ENCODE measurements around the gene MRGPRX2. TPM values are rescaled to one million over a fixed set of nuclear protein-coding genes. Genes with fewer than 3 reads are reported as not detected.

Gene MRGPRX2
- total and polyA plus RNA-seq, 2 donors (not counting 3 experiments of a cell fraction or from before 2014, with no cell fraction given): not detected

GRCh38 chr11:19101796-19102520 is 41.4 kb upstream of the MRGPRX2 start:
- FAIRE-seq (peak; percentile 70), DNase-seq (ENCODE audit: low read depth, low spot score) (peak; percentile 28)
- H2AFZ ChIP-seq (ENCODE audit: low read depth, low read length): no peak overlapping the region
- no peaks in the 10 kb centered on the region for H3K9me3 ChIP-seq (replicated peaks; ENCODE audit: control insufficient read depth, insufficient read depth, low read length)
- no TSS peak for BruUV-seq (replicated peaks)
- TF ChIP-seq POLR2A (IDR thresholded peaks at IDR 0.05; ENCODE audit: low read depth, low read length) (no peak), FOS (IDR thresholded peaks at IDR 0.05; ENCODE audit: borderline replicate concordance, insufficient read depth, low read length) (no peak), GATA2 (IDR thresholded peaks at IDR 0.05; ENCODE audit: insufficient read depth, insufficient read length, low read depth, low read length) (no peak), POLR2AphosphoS5 (IDR thresholded peaks at IDR 0.05; ENCODE audit: insufficient read depth, low read depth, low read length) (no peak), CTCF (IDR thresholded peaks at IDR 0.05; ENCODE audit: extremely low read depth in 1 of 2, insufficient read depth in 1 of 2, low read depth in 1 of 2, low read length in 2 of 2) (no peak)
- no peak overlapping the region for H3K9ac ChIP-seq (replicated peaks; ENCODE audit: extremely low read depth, insufficient read depth, low read length)
- no peaks in the 10 kb centered on the region for H3K36me3 ChIP-seq (ENCODE audit: control insufficient read depth in 2 of 2, extremely low read depth in 1 of 2, insufficient read depth in 2 of 2, low read length in 2 of 2)
- POLR2A ChIA-PET: interaction anchor here (0.7 to 1.3 kb wide), 3 partner anchors 9 to 14 kb away, joined by 3 to 5 read pairs (median 3); no protein-coding TSS in a partner anchor
- H4K20me1 ChIP-seq (replicated peaks; ENCODE audit: control insufficient read depth, extremely low read depth, insufficient read depth, low read length): no peaks in the 10 kb centered on the region
- H3K4me3 ChIP-seq (replicated peaks in 1 of 3; ENCODE audit: insufficient read depth in 1 of 3, low read depth in 1 of 3, low read length in 3 of 3): no peak overlapping the region
- H3K27ac ChIP-seq (ENCODE audit: insufficient read depth, low read depth, low read length): no peak overlapping the region
- H3K9me1 ChIP-seq (replicated peaks; ENCODE audit: control insufficient read depth, extremely low read depth, insufficient read depth, low read length): no peaks in the 10 kb centered on the region
- no peaks in the 10 kb centered on the region for H3K27me3 ChIP-seq (ENCODE audit: control insufficient read depth in 2 of 2, insufficient read depth in 2 of 2, low read length in 2 of 2)
- CTCF ChIA-PET: interaction anchor here (0.9 to 2.5 kb wide), 6 partner anchors 15 to 40 kb away, joined by 3 to 20 read pairs (median 4); partner anchors contain the start of gene ZDHHC13
- H3K4me1 ChIP-seq (ENCODE audit: control insufficient read depth, extremely low read depth, insufficient read depth, low read length): peaks cover 15% of the 10 kb centered on the region
- intact Hi-C loops (cut with micrococcal nuclease): no loop called here
- peak overlapping the region; percentile 11 for H3K4me2 ChIP-seq (ENCODE audit: insufficient read depth, low read length)
- no peaks in the 10 kb centered on the region for H3K79me2 ChIP-seq (ENCODE audit: control insufficient read depth, insufficient read depth, low read length)
- dilution Hi-C loops (cut with MboI; ENCODE audit: extremely low pct_ligation_motif_present, low sequenced_read_pairs): no loop called here

Measured in endothelial cell of umbilical vein (primary cell).